T-helper 2 cell (primary cell): ENCODE results near the gene PRR5L.
"Not testable (repeated sequence)": the region's sequence is repeated elsewhere in the genome, so short reads cannot be mapped to it uniquely, and the experiment has no call there.

Source experiments
- DNase-seq, 5 experiments: peaks; one replicate each; pipeline versions ENCODE4 v3.0.0 to v3.0.0-alpha.2; 2012 to 2022

Gene PRR5L

GRCh38 chr11:36465449-36466163 lies 169.5 kb downstream of the PRR5L start:
- DNase-seq, result no peak

GRCh38 chr11:36467012-36467411 lies 170.9 kb downstream of the PRR5L start:
- DNase-seq, result no peak

- DNase-seq, result no peak
Measured at GRCh38 chr11:36467916-36468315, 171.8 kb downstream of the PRR5L start.

- no peak for DNase-seq
Measured at GRCh38 chr11:36469063-36469462, 173.0 kb downstream of the PRR5L start.

- no peak for DNase-seq
Measured at GRCh38 chr11:36469881-36470802, 174.1 kb downstream of the PRR5L start.

GRCh38 chr11:36471577-36471976 lies 175.5 kb downstream of the PRR5L start:
- no peak for DNase-seq

GRCh38 chr11:36475192-36475591 lies 179.1 kb downstream of the PRR5L start:
- no peak for DNase-seq

- DNase-seq, result peak in 1 of 5 experiments; percentile 50
Measured at GRCh38 chr11:36478700-36479329, 182.7 kb downstream of the PRR5L start.

- DNase-seq, result no peak
Measured at GRCh38 chr11:36480833-36481232, 184.7 kb downstream of the PRR5L start.

- not testable (repeated sequence) for DNase-seq
Measured at GRCh38 chr11:36483042-36483441, 187.0 kb downstream of the PRR5L start.

- DNase-seq, result no peak
Measured at GRCh38 chr11:36485298-36486002, 189.4 kb downstream of the PRR5L start.

- DNase-seq, result no peak
Measured at GRCh38 chr11:36487619-36488018, 191.5 kb downstream of the PRR5L start.

- peak in 1 of 5 experiments; percentile 40 for DNase-seq
Measured at GRCh38 chr11:36488096-36488495, 192.0 kb downstream of the PRR5L start.

GRCh38 chr11:36490026-36490806 lies 194.1 kb downstream of the PRR5L start:
- no peak for DNase-seq

GRCh38 chr11:36492724-36493304 lies 196.7 kb downstream of the PRR5L start:
- peak in 2 of 5 experiments; percentile 24 to 59 for DNase-seq

GRCh38 chr11:36493332-36493731 lies 197.2 kb downstream of the PRR5L start:
- DNase-seq, result no peak

GRCh38 chr11:36498721-36499120 lies 202.6 kb downstream of the PRR5L start:
- DNase-seq, result no peak

GRCh38 chr11:36499315-36499714 lies 203.2 kb downstream of the PRR5L start:
- DNase-seq, result no peak

GRCh38 chr11:36500315-36500721 lies 204.2 kb downstream of the PRR5L start:
- DNase-seq, result no peak

- DNase-seq, result no peak
Measured at GRCh38 chr11:36501236-36501635, 205.1 kb downstream of the PRR5L start.

- DNase-seq, result no peak
Measured at GRCh38 chr11:36507824-36508489, 211.9 kb downstream of the PRR5L start.
